ENCODE measurements around the gene AQP3.

AQP3 gene

GRCh38 chr9:33449715-33450114 is 2.3 kb upstream of the AQP3 start:
- no peak for TF ChIP-seq CTCF (IDR thresholded peaks at IDR 0.05; ENCODE audit: low read depth, low read length)
- DNase-seq (ENCODE audit: low read depth, low spot score), result no peak
- in situ Hi-C loops (cut with HindIII; ENCODE audit: low sequenced_read_pairs), result no loop called here
- H3K4me3 ChIP-seq (ENCODE audit: low read depth, low read length), result no peak overlapping the region

- H3K4me3 ChIP-seq (ENCODE audit: low read depth, low read length), result peak overlapping the region; percentile 3
- no peak for TF ChIP-seq CTCF (IDR thresholded peaks at IDR 0.05; ENCODE audit: low read depth, low read length)
- in situ Hi-C loops (cut with HindIII; ENCODE audit: low sequenced_read_pairs), result no loop called here
- no peak for DNase-seq (ENCODE audit: low read depth, low spot score)
Observed at GRCh38 chr9:33447799-33448553, 583 bp upstream of the AQP3 start.

GRCh38 chr9:33446240-33446945 is 1.0 kb downstream of the AQP3 start:
- in situ Hi-C loops (cut with HindIII; ENCODE audit: low sequenced_read_pairs), result no loop called here
- no peak for TF ChIP-seq CTCF (IDR thresholded peaks at IDR 0.05; ENCODE audit: low read depth, low read length)
- DNase-seq (ENCODE audit: low read depth, low spot score), result no peak
- no peak overlapping the region for H3K4me3 ChIP-seq (ENCODE audit: low read depth, low read length)

GRCh38 chr9:33445389-33446239 is 1.8 kb downstream of the AQP3 start:
- no peak for TF ChIP-seq CTCF (IDR thresholded peaks at IDR 0.05; ENCODE audit: low read depth, low read length)
- no peak overlapping the region for H3K4me3 ChIP-seq (ENCODE audit: low read depth, low read length)
- DNase-seq (ENCODE audit: low read depth, low spot score), result no peak
- in situ Hi-C loops (cut with HindIII; ENCODE audit: low sequenced_read_pairs), result no loop called here

- DNase-seq (ENCODE audit: low read depth, low spot score), result no peak
- no peak overlapping the region for H3K4me3 ChIP-seq (ENCODE audit: low read depth, low read length)
- TF ChIP-seq CTCF (IDR thresholded peaks at IDR 0.05; ENCODE audit: low read depth, low read length), result no peak
- in situ Hi-C loops (cut with HindIII; ENCODE audit: low sequenced_read_pairs), result no loop called here
Observed at GRCh38 chr9:33443464-33444154, 3.8 kb downstream of the AQP3 start.

GRCh38 chr9:33443047-33443446 is 4.3 kb downstream of the AQP3 start:
- DNase-seq (ENCODE audit: low read depth, low spot score), result no peak
- no peak for TF ChIP-seq CTCF (IDR thresholded peaks at IDR 0.05; ENCODE audit: low read depth, low read length)
- no peak overlapping the region for H3K4me3 ChIP-seq (ENCODE audit: low read depth, low read length)
- in situ Hi-C loops (cut with HindIII; ENCODE audit: low sequenced_read_pairs), result no loop called here
